Neural cell (in vitro differentiated cells): ENCODE results near the gene ALDH8A1.

Experiments used
- EP300 ChIP-seq: fragments of 450-650 bp; conservative IDR thresholded peaks from 2 replicates; pipeline ENCODE4 v1.6.1; 2014; ENCODE audit warnings: antibody characterized with exemption, mild to moderate bottlenecking, moderate library complexity; ENCODE audit not compliant: poor library complexity, severe bottlenecking
- EZH2 ChIP-seq: fragments of 200-600, 300-800 bp; shearing (Covaris generic), sonication (generic); IDR thresholded peaks from 2 replicates; pipeline ENCODE4 v1.6.1; 2014; ENCODE audit warnings: antibody characterized with exemption, low read length, borderline replicate concordance, mild to moderate bottlenecking; ENCODE audit not compliant: insufficient read depth, poor library complexity, severe bottlenecking
- MXI1 ChIP-seq: fragments of 450-650 bp; conservative IDR thresholded peaks from 2 replicates; pipeline ENCODE4 v1.6.1; 2014; ENCODE audit warnings: antibody characterized with exemption, mild to moderate bottlenecking; ENCODE audit not compliant: poor library complexity, severe bottlenecking
- POLR2AphosphoS5 ChIP-seq: IDR thresholded peaks from 2 replicates; pipeline ENCODE4 v1.6.1; 2012
- RAD21 ChIP-seq: fragments of 450-650 bp; conservative IDR thresholded peaks from 2 replicates; pipeline ENCODE4 v1.6.1; 2014; ENCODE audit warnings: antibody characterized with exemption, mild to moderate bottlenecking, moderate library complexity
- SMC3 ChIP-seq: fragments of 450-650 bp; conservative IDR thresholded peaks from 2 replicates; pipeline ENCODE4 v1.6.1; 2014; ENCODE audit warnings: antibody characterized with exemption, mild to moderate bottlenecking, moderate library complexity; ENCODE audit not compliant: poor library complexity
- TAF1 ChIP-seq: IDR thresholded peaks from 2 replicates; pipeline ENCODE4 v1.6.1; 2012; ENCODE audit warnings: low read depth
- TF ChIP-seq, protein P1 (sequence below): fragments of 450-650 bp; IDR thresholded peaks from 2 replicates; pipeline ENCODE4 v1.5.1; 2014; ENCODE audit warnings: antibody characterized with exemption, mild to moderate bottlenecking, moderate library complexity; ENCODE audit not compliant: poor library complexity, severe bottlenecking
- TF ChIP-seq, protein P2 (sequence below): IDR thresholded peaks from 2 replicates; pipeline ENCODE4 v1.6.1; 2012; ENCODE audit warnings: borderline replicate concordance

DNA sequence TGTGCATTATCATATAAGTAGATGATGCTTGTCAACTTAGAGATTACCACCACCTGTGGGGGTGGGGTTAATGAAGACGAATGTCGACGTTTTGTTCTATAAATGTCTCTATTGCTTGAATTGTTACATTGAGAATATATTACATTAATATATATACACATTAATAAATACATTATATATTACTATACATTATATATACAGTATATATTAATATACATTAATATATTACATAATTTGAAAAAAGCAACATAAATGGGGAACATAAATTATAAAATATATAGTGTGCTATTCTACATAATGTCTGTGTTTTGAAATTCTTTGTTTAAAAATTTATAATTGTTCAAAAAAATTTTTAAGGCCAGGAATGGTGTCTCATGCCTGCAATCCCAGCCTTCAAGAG is 81.1 kb downstream of the ALDH8A1 start:
- TF ChIP-seq, protein P1, sequence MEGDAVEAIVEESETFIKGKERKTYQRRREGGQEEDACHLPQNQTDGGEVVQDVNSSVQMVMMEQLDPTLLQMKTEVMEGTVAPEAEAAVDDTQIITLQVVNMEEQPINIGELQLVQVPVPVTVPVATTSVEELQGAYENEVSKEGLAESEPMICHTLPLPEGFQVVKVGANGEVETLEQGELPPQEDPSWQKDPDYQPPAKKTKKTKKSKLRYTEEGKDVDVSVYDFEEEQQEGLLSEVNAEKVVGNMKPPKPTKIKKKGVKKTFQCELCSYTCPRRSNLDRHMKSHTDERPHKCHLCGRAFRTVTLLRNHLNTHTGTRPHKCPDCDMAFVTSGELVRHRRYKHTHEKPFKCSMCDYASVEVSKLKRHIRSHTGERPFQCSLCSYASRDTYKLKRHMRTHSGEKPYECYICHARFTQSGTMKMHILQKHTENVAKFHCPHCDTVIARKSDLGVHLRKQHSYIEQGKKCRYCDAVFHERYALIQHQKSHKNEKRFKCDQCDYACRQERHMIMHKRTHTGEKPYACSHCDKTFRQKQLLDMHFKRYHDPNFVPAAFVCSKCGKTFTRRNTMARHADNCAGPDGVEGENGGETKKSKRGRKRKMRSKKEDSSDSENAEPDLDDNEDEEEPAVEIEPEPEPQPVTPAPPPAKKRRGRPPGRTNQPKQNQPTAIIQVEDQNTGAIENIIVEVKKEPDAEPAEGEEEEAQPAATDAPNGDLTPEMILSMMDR, result no peak
- no peak for TF ChIP-seq EZH2
- no peak for TF ChIP-seq EP300
- no peak for TF ChIP-seq RAD21
- no peak for TF ChIP-seq TAF1
- TF ChIP-seq, protein P2, sequence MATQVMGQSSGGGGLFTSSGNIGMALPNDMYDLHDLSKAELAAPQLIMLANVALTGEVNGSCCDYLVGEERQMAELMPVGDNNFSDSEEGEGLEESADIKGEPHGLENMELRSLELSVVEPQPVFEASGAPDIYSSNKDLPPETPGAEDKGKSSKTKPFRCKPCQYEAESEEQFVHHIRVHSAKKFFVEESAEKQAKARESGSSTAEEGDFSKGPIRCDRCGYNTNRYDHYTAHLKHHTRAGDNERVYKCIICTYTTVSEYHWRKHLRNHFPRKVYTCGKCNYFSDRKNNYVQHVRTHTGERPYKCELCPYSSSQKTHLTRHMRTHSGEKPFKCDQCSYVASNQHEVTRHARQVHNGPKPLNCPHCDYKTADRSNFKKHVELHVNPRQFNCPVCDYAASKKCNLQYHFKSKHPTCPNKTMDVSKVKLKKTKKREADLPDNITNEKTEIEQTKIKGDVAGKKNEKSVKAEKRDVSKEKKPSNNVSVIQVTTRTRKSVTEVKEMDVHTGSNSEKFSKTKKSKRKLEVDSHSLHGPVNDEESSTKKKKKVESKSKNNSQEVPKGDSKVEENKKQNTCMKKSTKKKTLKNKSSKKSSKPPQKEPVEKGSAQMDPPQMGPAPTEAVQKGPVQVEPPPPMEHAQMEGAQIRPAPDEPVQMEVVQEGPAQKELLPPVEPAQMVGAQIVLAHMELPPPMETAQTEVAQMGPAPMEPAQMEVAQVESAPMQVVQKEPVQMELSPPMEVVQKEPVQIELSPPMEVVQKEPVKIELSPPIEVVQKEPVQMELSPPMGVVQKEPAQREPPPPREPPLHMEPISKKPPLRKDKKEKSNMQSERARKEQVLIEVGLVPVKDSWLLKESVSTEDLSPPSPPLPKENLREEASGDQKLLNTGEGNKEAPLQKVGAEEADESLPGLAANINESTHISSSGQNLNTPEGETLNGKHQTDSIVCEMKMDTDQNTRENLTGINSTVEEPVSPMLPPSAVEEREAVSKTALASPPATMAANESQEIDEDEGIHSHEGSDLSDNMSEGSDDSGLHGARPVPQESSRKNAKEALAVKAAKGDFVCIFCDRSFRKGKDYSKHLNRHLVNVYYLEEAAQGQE, result no peak
- no peak for TF ChIP-seq POLR2AphosphoS5
- TF ChIP-seq SMC3, result no peak
- no peak for TF ChIP-seq MXI1
